ENCODE measurements around the gene KSR1. TPM values are rescaled to one million over a fixed set of nuclear protein-coding genes. Genes with fewer than 3 reads are reported as not detected.

Gene KSR1
- total RNA-seq, 3 donors from 2014 or later = 14.1 to 36.4 (median 24.0) TPM

DNA sequence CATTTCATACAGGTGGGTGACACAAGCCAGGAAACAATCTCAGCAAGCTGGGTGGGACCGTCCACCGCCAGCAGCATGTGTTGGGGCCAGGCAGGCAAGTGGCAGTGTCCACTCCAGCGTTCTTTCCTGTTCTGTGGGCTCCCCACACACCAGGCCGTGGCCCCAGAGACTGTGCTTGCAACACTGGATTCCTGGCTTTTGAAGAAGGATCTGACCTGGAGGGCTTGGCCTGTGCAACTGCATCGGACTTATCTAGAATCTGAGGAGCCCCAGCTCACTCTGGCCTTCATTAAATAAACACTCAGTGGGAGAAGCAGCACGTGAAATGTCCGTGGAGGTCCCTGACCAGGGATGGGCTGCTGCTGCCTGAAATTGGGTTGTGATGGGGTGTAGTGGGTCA lies 3.2 kb downstream of the KSR1 start:
- H3K9me3 ChIP-seq = no peaks in the 10 kb centered on the region
- H3K4me3 ChIP-seq = no peak overlapping the region
- intact Hi-C loops (cut with DNase I; ENCODE audit: low total_unique reads) = no loop called here
- no peak for DNase-seq (ENCODE audit: low spot score in 2 of 2)
- TF ChIP-seq CTCF (IDR thresholded peaks at IDR 0.05) (no peak), POLR2A (IDR thresholded peaks at IDR 0.05) (no peak), POLR2AphosphoS5 (IDR thresholded peaks at IDR 0.05) (no peak)
- H3K27me3 ChIP-seq = no peaks in the 10 kb centered on the region
- H3K4me1 ChIP-seq = no peaks in the 10 kb centered on the region
- no peak overlapping the region for H3K27ac ChIP-seq
- no peaks in the 10 kb centered on the region for H3K36me3 ChIP-seq

- Histone ChIP-seq H3K4me3 (no peak overlapping the region), H3K9me3 (no peaks in the 10 kb centered on the region), H3K36me3 (no peaks in the 10 kb centered on the region), H3K27me3 (no peaks in the 10 kb centered on the region), H3K27ac (no peak overlapping the region), H3K4me1 (no peaks in the 10 kb centered on the region)
- DNase-seq (ENCODE audit: low spot score in 2 of 2) = no peak
- no peak for TF ChIP-seq POLR2AphosphoS5 (IDR thresholded peaks at IDR 0.05)
- TF ChIP-seq POLR2A (IDR thresholded peaks at IDR 0.05) = no peak
- TF ChIP-seq CTCF (IDR thresholded peaks at IDR 0.05) = no peak
- intact Hi-C loops (cut with DNase I; ENCODE audit: low total_unique reads) = no loop called here
These were observed 4.0 kb downstream of the KSR1 start for GRCh38 chr17:27460196-27460725.

DNA sequence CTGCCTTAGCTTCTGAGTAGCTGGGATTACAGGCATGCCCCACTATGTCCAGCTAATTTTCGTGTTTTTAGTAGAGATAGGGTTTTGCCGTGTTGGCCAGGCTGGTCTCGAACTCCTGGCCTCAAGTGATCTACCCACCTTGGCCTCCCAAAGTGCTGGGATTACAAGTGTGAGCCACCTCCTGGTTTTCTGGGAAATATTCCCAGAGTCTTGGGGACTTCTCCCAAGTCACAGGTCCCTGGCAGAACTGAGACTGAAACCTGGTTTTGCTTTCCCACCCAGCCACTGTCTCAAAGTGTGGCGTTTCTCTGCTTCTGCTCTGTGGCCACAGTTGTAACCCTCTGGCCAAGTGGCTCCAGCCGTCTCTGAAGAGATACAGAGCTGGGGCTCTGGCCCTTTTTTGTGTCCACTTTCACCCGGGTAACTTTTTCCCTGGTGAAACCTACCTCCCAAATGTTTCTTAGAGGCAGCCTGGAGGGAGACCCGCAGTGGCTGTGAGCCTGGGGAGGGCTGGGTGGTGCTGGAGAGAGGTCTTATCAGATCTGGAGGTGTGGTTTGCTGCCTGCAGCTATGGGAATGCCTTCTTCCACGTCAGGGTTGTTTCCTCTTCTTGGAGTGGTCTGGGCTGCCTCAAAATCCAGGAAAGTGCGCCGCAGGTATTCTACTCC lies 5.1 kb downstream of the KSR1 start:
- Histone ChIP-seq H3K36me3 (no peaks in the 10 kb centered on the region), H3K27ac (no peak overlapping the region), H3K27me3 (no peaks in the 10 kb centered on the region), H3K4me1 (no peaks in the 10 kb centered on the region), H3K9me3 (no peaks in the 10 kb centered on the region), H3K4me3 (no peak overlapping the region)
- DNase-seq (ENCODE audit: low spot score in 2 of 2) = no peak
- TF ChIP-seq POLR2AphosphoS5 (IDR thresholded peaks at IDR 0.05) (no peak), CTCF (IDR thresholded peaks at IDR 0.05) (no peak), POLR2A (IDR thresholded peaks at IDR 0.05) (no peak)
- intact Hi-C loops (cut with DNase I; ENCODE audit: low total_unique reads) = no loop called here

DNA sequence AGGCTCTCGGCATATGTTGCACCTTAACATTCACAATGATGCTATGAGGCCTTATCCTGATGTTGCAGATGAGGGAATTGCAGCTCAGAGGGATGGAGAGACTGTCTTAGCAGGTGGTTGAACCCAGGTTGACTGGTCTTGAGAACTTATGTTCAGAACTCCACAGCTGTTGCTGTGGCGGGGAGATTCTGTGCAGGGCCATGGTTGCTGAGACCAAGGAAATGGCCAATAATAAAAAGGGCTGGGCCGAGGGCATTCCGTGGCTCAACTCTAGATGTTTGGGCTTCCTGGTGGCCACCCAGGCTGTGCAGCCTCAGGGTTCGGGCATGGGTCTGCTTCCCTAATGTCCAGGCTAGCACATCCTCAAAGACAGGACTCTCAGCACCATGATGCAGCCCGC lies 5.9 kb downstream of the KSR1 start:
- DNase-seq (ENCODE audit: low spot score in 2 of 2) = no peak
- Histone ChIP-seq H3K4me1 (no peaks in the 10 kb centered on the region), H3K4me3 (no peak overlapping the region), H3K27ac (no peak overlapping the region), H3K27me3 (no peaks in the 10 kb centered on the region), H3K36me3 (no peaks in the 10 kb centered on the region), H3K9me3 (no peaks in the 10 kb centered on the region)
- intact Hi-C loops (cut with DNase I; ENCODE audit: low total_unique reads) = no loop called here
- TF ChIP-seq CTCF (IDR thresholded peaks at IDR 0.05) (no peak), POLR2A (IDR thresholded peaks at IDR 0.05) (no peak), POLR2AphosphoS5 (IDR thresholded peaks at IDR 0.05) (no peak)

- no peak for TF ChIP-seq CTCF (IDR thresholded peaks at IDR 0.05)
- Histone ChIP-seq H3K36me3 (no peaks in the 10 kb centered on the region), H3K4me1 (no peaks in the 10 kb centered on the region), H3K4me3 (no peak overlapping the region), H3K27ac (no peak overlapping the region), H3K27me3 (no peaks in the 10 kb centered on the region), H3K9me3 (no peaks in the 10 kb centered on the region)
- DNase-seq (ENCODE audit: low spot score in 2 of 2) = no peak
- intact Hi-C loops (cut with DNase I; ENCODE audit: low total_unique reads) = no loop called here
These were observed 6.5 kb downstream of the KSR1 start for GRCh38 chr17:27462714-27463113.

All from breast epithelium (tissue), 4 donors.